Liver (tissue), 9 donors: ENCODE data around the gene ATP1B2. TPM values are rescaled to one million over a fixed set of nuclear protein-coding genes. Genes with fewer than 3 reads are reported as not detected.

Experiments used
- DNase-seq: peaks from one replicate; pipeline ENCODE4 v3.0.0-alpha.2; 2017; ENCODE audit warnings: low spot score
- H3K27ac ChIP-seq, 2 donors: one replicate each; pipeline ENCODE4 v1.7.0; 2013; ENCODE audit warnings: inconsistent platforms in 2 of 2, low read length in 2 of 2, control low read depth in 1 of 2, low read depth in 1 of 2, mild to moderate bottlenecking in 1 of 2
- H3K27me3 ChIP-seq, 4 donors: one replicate each; pipeline versions ENCODE4 v1.6.1 to v1.7.0; 2013; ENCODE audit warnings: low read length in 3 of 4, inconsistent platforms in 1 of 4, mild to moderate bottlenecking in 1 of 4, moderate library complexity in 1 of 4; ENCODE audit not compliant: control insufficient read depth in 4 of 4, insufficient read depth in 4 of 4
- H3K36me3 ChIP-seq, 4 donors: one replicate each; pipeline versions ENCODE4 v1.6.1 to v1.7.0; 2013; ENCODE audit warnings: low read length in 3 of 4, mild to moderate bottlenecking in 3 of 4, low read depth in 1 of 4, moderate library complexity in 1 of 4; ENCODE audit not compliant: control insufficient read depth in 4 of 4, insufficient read depth in 3 of 4
- H3K4me1 ChIP-seq, 4 donors: one replicate each; pipeline versions ENCODE4 v1.6.1 to v1.7.0; 2013; ENCODE audit warnings: low read length in 3 of 4, mild to moderate bottlenecking in 3 of 4, moderate library complexity in 1 of 4; ENCODE audit not compliant: control insufficient read depth in 4 of 4, insufficient read depth in 4 of 4
- H3K4me3 ChIP-seq, 3 donors: one replicate each; pipeline versions ENCODE4 v1.6.1 to v1.7.0; 2013; ENCODE audit warnings: low read length in 3 of 3, control low read depth in 1 of 3, low read depth in 1 of 3, mild to moderate bottlenecking in 1 of 3
- H3K9ac ChIP-seq, 2 donors: one replicate each; pipeline ENCODE4 v1.7.0; 2013; ENCODE audit warnings: low read length in 2 of 2, mild to moderate bottlenecking in 2 of 2, moderate library complexity in 2 of 2, control low read depth in 1 of 2, low read depth in 1 of 2
- H3K9me3 ChIP-seq, 4 donors: one replicate each; pipeline versions ENCODE4 v1.6.1 to v1.7.0; 2013; ENCODE audit warnings: low read length in 3 of 4; ENCODE audit not compliant: control insufficient read depth in 4 of 4
- EGR1 ChIP-seq, 2 donors: IDR thresholded peaks; 2 replicates each; pipeline ENCODE4 v1.6.1; 2016 to 2018; ENCODE audit warnings: antibody characterized with exemption in 2 of 2, low read depth in 2 of 2
- FOXA1 ChIP-seq: IDR thresholded peaks from 2 replicates; pipeline ENCODE4 v1.6.1; 2016; ENCODE audit warnings: antibody characterized with exemption
- GABPA ChIP-seq, 2 donors: IDR thresholded peaks in 1 of 2; conservative IDR thresholded peaks in 1 of 2; 2 replicates each; pipeline ENCODE4 v1.6.1; 2016; ENCODE audit warnings: antibody characterized with exemption in 2 of 2, mild to moderate bottlenecking in 1 of 2, moderate library complexity in 1 of 2
- HNF4A ChIP-seq, 2 donors: conservative IDR thresholded peaks; 2 replicates each; pipeline ENCODE4 v1.6.1; 2016; ENCODE audit warnings: antibody characterized with exemption in 2 of 2, mild to moderate bottlenecking in 2 of 2
- JUND ChIP-seq, 2 donors: IDR thresholded peaks; 2 replicates each; pipeline ENCODE4 v1.6.1; 2016; ENCODE audit warnings: antibody characterized with exemption in 2 of 2
- MAX ChIP-seq: IDR thresholded peaks from 2 replicates; pipeline ENCODE4 v1.6.1; 2016; ENCODE audit warnings: antibody characterized with exemption
- NR2F2 ChIP-seq: IDR thresholded peaks from 2 replicates; pipeline ENCODE4 v1.6.1; 2016; ENCODE audit warnings: antibody characterized with exemption
- REST ChIP-seq: IDR thresholded peaks from 2 replicates; pipeline ENCODE4 v1.6.1; 2016; ENCODE audit warnings: antibody characterized with exemption, mild to moderate bottlenecking
- RXRA ChIP-seq, 2 donors: IDR thresholded peaks; 2 replicates each; pipeline ENCODE4 v1.6.1; 2017 to 2018; ENCODE audit warnings: antibody characterized with exemption in 2 of 2, mild to moderate bottlenecking in 1 of 2
- SP1 ChIP-seq: IDR thresholded peaks from 2 replicates; pipeline ENCODE4 v1.6.1; 2018; ENCODE audit warnings: antibody characterized with exemption, mild to moderate bottlenecking
- WGBS: extraction: QIAGEN DNeasy Blood & Tissue Kit; methylation state at CpG from one replicate; pipeline ENCODE4 v1.1.7; 2013; 5-methylcytosine and 5-hydroxymethylcytosine counted together
- polyA plus RNA-seq, 2 donors: library from polyadenylated mRNA; stranded (reverse) in 1 of 2; unstranded in 1 of 2; fragments of 200-250 nt in 1 of 2; fragments of >200 nt in 1 of 2; fragmentation: Nextera tagmentation in 1 of 2; extraction: Ambion mirVana in 1 of 2; gene quantifications; one replicate each; pipeline versions ENCODE4 v1.2.1 to v1.2.3, GENCODE V29; 2013 to 2015
- total RNA-seq, 2 donors: library from RNA; depleted of rRNA; stranded (reverse); fragments of >200 nt; gene quantifications; one replicate each; pipeline ENCODE4 v1.2.3, GENCODE V29; 2014
- donor health status: healthy.
- donor health status: healthy.
- donor health status: healthy.
- donor health status: healthy.
- donor health status: healthy.

The ATP1B2 gene
- total and polyA plus RNA-seq, 4 donors = 0.33 to 8.3 (median 2.0) TPM

GRCh38 chr17:7655541-7655840, 4.8 kb downstream of the ATP1B2 start:
- Histone ChIP-seq H3K9ac (no peak overlapping the region), H3K36me3 (no peaks in the 10 kb centered on the region), H3K4me1 (peaks cover 4 to 12% (median 7%) of the 10 kb centered on the region in 4 donors), H3K9me3 (no peaks in the 10 kb centered on the region), H3K27me3 (no peaks in the 10 kb centered on the region), H3K27ac (no peak overlapping the region), H3K4me3 (no peak overlapping the region)
- 96% methylated on average over 17 of the region's 17 CpGs for WGBS
- DNase-seq = no peak
- TF ChIP-seq MAX (no peak), GABPA (IDR thresholded peaks at IDR 0.05 in 1 of 2, conservative IDR thresholded peaks at IDR 0.05 in 1 of 2) (no peak), REST (no peak), RXRA (IDR thresholded peaks at IDR 0.05) (no peak), JUND (IDR thresholded peaks at IDR 0.05) (no peak), HNF4A (conservative IDR thresholded peaks at IDR 0.05) (no peak), SP1 (no peak), NR2F2 (no peak), EGR1 (IDR thresholded peaks at IDR 0.05; ENCODE audit: low read depth in 2 of 2) (no peak), FOXA1 (no peak)

GRCh38 chr17:7656958-7657609, 6.4 kb downstream of the ATP1B2 start:
- 70% methylated on average over 10 of the region's 10 CpGs for WGBS
- H3K27me3 ChIP-seq = no peaks in the 10 kb centered on the region
- DNase-seq = no peak
- H3K9ac ChIP-seq = no peak overlapping the region
- no peaks in the 10 kb centered on the region for H3K9me3 ChIP-seq
- no peak overlapping the region for H3K27ac ChIP-seq
- H3K36me3 ChIP-seq = no peaks in the 10 kb centered on the region
- no peak overlapping the region for H3K4me3 ChIP-seq
- TF ChIP-seq NR2F2 (peak; percentile 36), REST (no peak)
- H3K4me1 ChIP-seq = no peaks in the 10 kb centered on the region
